NCI-H146 treated with DMSO at 0.1 percent for 48 hours (cell line): Measurements from ENCODE around the gene DMRT1.

Experiments
- DNase-seq: peaks from one replicate; lab custom pipeline; 2025; ENCODE audit not compliant: unreplicated experiment; lab: John Stamatoyannopoulos, UW

The DMRT1 gene

DNA sequence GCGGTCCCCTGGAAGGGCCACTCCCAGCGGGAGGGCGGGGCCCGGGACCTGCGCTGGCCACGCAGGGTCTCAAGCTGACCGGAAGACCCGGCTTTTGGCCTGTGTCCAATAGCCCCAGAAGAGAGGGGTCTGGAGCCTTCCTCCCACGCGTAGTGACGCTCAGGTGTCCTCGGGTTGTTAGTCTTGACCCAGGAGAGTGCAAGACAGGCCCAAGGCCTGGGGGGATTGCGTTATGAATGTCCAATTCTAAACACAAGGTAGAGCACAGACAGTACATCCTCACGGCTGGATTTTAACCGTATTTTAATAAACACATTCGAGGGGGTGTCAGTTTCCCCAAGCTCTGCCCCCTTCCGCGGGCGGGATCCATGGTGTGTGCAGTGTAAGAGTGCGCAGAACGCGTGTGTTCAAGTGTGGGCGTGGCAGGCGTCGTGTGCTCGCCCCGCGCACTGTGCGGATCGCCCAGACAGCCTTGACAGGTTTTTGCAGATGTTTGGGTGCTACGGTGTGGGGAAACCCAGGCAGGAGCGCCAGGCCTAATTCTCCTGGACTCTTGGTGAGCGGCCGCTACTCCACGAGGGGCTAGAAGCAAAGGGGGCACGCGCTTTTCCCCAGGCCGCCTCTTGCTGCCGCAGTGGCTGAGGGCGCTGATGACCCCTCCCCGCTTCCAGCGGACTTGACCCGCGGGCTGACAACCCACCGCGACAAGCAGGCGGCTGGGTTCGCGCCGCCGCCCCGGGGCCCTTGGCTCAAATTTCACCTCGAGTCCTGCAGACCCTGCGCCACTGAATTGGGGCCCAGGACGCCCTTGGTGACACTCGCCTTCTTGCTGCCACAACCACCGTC is 128.9 kb downstream of the DMRT1 start:
- no peak for DNase-seq

GRCh38 chr9:971901-972500 is 130.5 kb downstream of the DMRT1 start:
- DNase-seq = no peak

DNA sequence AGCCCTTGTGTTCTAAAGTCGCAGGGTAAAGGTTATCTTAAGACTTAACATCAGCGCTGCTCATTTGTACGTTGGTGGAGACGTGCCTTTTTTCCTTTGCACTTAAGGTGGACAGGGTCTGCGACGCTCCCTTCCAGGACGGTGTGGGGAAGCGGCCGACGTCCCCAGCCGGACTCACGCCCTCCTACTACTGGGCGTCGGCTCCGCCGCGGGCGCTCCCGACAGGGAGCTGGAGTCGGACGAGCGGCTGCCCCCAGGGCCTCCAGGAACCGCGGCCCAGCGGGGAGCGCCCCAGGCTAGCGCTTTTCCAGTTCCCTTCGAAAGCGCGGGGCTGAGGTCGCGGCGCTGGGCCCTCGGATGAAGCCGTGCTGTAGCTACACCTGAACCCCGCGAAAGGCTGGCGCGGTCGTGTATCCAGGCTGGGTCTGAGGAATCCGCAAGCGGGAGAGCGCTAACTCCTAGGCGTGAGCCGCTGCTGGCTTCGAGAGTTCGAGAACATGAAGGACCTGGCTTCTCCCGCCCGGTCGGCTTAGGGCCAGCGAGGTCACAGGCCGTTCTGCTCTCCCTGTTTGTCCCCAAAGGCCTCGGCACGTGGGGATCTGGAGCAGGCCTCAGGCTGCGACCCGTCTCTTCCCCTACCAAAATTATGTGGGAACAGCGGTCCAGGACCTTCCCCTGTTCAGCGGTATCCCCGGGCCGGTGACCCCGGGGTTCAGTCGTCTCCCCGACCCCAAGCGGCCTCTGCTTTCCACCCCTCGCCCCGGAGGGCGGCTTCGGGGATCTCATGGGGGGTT is 131.2 kb downstream of the DMRT1 start:
- DNase-seq = no peak

DNA sequence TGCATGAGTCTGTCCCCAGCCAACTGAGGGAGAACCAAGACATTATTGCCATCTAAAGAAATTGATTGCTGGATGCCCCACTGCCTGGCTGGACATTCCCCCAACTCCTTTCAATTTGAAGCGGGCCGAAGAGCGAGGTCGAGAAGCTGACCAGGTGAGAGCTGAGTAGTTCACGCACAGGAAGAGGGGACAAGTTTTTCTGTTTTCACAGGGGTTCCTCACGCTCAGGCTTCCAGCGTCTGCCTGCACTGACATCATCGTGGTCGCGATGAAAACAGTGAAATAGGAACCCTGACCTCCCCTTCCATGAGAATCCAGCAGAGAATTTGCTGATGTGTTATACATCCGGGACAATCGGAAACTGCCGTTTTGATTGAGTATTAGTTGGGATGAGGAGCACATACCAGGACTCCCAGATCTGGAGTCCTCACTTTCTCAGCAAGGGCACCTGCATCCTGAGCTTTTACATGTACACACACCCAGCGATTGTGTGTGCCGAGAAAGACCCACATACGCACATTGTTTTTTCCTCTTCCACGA is 131.9 kb downstream of the DMRT1 start:
- DNase-seq = no peak

DNA sequence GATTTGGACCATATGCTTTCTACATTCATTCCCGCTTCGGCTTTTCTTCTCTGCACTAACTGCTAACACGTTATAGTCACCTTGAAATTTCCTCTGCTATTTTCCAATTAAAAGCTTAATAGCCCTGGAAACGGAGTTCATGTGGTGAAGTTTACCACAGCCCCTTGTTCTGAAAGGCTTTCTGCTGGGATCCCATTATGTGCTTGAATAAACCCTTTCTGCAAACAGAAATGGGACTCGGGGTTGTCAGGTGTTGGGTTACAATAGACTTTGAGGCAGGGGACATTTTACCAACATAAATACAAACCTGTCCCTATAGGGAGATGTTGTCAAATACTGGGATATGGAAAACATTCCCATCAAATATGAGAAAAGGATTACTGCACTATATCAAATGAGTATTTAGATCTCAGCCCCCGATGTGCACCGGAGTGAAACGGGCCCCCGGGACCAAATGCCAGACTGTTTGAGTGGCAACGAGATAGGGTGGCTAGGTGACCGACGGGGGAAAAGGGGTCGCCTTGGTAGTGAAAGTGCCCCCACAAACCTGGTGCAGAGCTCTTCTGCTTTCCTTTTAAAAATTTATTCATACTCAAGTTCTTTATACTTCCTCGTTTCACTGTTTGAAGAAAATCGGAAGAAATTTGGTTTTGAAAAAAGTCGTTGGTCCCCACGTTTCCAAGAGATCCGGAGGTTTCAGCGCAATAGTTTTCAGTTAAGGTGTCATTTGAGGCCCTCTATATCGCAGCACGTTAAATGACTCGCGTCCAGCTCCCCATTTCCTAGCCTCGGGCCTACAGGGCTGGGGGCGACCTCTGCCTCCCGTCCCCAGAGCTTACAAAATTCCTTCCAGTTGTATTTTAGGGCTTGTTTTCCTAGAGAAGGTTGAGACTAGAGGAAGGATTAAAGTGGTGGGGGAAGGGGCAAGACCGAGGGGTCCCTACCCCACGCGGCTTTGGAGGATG is 132.8 kb downstream of the DMRT1 start:
- no peak for DNase-seq

DNA sequence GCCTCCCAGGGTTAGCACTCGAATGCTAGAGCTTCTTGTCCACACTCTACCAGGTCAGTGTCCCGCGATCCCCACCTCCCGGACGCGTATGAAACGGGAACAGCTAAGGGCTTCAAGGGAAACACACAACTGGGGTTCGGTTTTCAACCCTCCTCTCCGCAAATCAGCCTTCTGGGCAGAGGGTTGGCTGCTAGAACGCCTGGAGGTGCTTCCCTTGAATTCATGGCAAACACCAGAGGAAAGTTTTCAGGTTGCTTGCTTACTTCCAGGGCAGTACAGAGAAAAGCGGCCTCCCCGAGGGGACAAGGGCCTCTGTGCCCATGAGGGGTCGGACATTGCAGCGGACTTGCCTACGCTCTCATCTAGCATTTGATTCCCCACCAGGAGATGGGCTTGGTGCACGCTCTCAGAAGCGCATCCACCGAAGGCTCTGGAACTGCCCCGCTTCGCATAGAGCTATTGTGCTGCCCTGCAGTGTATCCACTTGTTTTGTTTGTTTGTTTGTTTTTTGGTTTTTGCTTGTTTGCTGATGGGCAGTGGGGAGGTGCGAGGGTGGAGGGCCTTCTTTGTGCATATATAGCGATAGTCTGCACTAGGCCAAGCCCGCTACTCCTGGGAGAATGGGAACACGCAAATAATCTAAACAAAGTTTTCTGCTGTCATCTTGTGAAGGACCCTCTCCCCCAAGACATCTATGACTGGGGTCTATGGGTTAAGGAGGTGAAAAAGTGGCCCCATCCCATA is 133.7 kb downstream of the DMRT1 start:
- DNase-seq = no peak

DNA sequence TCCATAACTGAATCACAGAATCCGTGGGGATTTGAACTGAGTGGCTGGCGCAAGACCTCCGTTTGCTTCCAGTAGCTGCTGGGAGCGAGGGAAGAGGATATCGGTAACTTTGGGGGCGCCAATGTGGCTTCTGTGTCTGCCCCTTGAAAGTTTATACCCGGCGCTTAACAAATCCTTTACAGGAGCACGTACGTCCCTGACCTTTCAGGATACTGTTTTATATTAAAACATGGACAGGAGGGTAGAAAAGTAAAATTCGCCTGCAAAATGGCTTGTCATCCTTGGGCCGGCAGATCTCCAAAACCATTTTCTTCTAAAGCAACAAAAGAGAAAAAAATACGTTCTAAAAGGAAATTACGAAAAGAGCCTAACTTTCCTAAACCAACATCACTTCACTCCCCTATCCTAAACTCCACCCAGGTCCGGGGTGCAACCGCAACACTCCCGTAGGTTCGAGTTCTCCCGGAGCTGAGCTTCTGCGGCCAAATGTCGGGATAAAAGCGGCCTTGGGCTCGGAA is 134.3 kb downstream of the DMRT1 start:
- no peak for DNase-seq

DNA sequence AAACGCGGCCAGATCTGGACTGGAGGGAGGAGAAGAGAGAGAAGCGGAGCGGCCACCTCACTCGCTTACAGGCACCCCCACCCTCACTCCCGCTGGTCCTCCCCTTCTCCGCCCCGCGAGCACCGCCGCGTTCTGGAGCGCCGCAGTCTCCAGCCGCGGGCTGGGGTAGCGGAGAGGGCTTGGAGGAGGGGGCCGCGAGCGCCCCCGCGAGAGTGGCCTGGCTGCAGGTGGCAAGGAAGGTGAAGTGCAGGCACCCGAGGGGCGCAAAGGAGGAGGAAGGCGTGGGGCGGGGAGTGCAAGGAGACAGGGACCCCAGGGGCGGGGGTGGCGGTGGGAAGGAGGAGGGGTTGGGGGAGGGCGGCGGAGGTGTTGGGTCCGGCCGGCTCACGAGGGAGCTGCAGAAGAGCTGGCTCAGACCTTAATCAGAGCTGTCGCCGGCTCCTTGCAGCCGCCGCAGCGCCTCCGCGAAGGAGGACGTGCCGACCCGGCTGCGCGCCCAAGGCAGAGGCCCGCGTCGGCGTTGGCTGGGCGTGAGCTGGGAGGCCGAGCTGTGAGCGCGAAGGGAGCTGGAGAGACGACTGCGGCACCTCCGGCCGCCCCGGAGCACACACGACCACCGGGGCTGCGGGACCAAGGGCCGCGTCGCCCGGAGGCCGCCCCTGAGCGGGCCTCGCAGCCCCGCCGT is 134.9 kb downstream of the DMRT1 start, which contains the start of gene DMRT3:
TSS of gene DMRT3 (plus strand) at position 398 of the 685 bp plus-strand sequence. CDS start 347 bp downstream, outside the sequence.
- DNase-seq = no peak

GRCh38 chr9:976943-977837 is 135.7 kb downstream of the DMRT1 start:
- no peak for DNase-seq

- DNase-seq = no peak
Observed at GRCh38 chr9:977838-978830, 136.6 kb downstream of the DMRT1 start.

- no peak for DNase-seq
Observed at GRCh38 chr9:979983-980382, 138.5 kb downstream of the DMRT1 start.

- DNase-seq = no peak
Observed at GRCh38 chr9:980640-981039, 139.1 kb downstream of the DMRT1 start.

GRCh38 chr9:981491-981898 is 140.0 kb downstream of the DMRT1 start:
- DNase-seq = no peak

DNA sequence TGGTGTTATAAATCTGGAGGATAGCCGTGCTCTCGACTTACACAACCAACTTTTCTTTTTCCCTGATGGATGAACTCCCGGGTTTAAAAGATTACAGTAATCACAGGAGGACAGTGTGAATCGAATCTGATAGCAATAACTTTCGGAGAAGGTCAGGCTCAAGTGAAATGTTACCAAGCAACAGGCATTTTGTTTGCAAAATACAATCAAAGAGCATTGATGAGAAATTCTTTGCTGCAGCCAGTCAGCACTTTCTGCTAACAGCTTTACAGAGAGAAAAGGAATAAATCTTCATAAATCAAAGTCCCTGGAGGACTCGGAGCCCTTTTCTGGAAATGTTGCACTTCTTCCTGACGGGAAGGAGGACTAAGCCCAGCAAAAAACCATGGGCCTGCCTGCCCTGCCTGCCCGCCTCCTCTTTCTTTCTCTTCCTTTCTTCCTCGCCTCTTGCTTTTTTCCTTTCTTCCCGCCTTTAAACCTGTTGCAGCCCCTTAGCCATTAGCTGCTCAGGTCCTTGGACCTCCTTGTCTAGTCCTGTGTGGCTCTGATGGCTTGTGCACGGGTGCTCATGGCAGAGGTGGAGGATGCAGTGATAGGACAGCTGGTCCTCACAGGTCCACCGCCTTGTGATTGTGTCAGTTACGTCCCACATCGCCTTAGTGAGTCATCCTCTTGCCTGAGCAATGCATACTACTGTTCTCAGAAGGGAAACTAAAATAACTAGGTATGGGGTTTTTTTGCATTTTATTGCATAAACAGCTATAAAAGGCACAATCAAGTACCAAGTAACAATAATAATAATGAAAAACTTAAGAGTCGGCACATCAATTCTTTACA is 141.1 kb downstream of the DMRT1 start:
- no peak for DNase-seq

DNA sequence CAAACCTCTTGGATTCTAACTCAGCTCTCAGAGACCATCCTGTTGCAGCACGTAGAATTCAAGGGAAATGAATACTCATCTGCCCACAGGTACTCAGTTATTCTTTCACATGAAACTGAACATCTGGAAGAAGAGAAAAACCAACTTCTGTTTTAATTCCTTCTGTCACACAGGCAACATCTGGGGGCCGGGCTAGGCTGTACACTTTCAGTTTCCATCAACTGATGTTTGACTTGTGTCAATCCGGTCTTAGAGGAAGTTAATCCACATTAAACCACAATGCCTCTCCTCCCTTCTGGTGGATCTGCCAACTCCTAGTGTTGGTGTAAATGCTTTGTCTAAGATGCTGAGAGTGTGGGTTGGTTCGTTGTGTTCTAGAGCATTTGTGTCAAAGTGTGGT is 152.5 kb downstream of the DMRT1 start:
- no peak for DNase-seq

GRCh38 chr9:995192-995591 is 153.7 kb downstream of the DMRT1 start:
- DNase-seq = no peak
